HG03354 (cell line): ENCODE results near the gene DESI1.
"Not testable (repeated sequence)": the region's sequence is repeated elsewhere in the genome, so short reads cannot be mapped to it uniquely, and the experiment has no call there.

Source experiments
- ATAC-seq: cut with Tn5 transposase; IDR thresholded peaks from one replicate; pipeline ENCODE4 v1.9.1; 2021; ENCODE audit warnings: mild to moderate bottlenecking; ENCODE audit not compliant: unreplicated experiment, poor library complexity, severe bottlenecking

The DESI1 gene

DNA sequence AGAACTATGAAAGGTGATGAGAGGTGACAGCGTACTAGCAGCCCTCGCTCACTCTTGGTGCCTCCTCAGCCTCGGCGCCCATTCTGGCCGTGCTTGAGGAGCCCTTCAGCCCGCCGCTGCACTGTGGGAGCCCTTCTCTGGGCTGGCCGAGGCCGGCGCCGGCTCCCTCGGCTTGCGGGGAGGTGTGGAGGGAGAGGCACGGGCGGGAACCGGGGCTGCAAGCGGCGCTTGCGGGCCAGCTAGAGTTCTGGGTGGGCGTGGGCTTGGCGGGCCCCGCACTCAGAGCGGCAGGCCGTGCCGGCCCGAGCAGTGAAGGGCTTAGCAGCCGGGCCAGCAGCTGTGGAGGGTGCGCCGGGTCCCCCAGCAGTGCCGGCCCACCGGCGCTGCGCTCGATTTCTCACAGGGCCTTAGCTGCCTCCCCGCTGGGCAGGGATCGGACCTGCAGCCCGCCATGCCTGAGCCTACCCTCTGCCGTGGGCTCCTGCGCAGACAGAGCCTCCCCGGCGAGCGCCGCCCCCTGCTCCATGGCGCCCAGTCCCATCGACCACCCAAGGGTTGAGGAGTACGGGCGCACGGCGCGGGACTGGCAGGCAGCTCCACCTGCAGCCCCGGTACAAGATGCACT, 27.4 kb downstream of the DESI1 start:
- ATAC-seq: not testable (repeated sequence)

- ATAC-seq: peak; percentile 92
These were observed 31.2 kb downstream of the DESI1 start, which contains the start of gene PMM1 for GRCh38 chr22:41589391-41590241. TSS of gene PMM1 (minus strand) at chr22:41589840. CDS start at chr22:41589805, 35 bp downstream.

GRCh38 chr22:41587347-41587723, 33.5 kb downstream of the DESI1 start:
- no peak for ATAC-seq

- ATAC-seq: no peak
These were observed 34.9 kb downstream of the DESI1 start for GRCh38 chr22:41585898-41586297.

DNA sequence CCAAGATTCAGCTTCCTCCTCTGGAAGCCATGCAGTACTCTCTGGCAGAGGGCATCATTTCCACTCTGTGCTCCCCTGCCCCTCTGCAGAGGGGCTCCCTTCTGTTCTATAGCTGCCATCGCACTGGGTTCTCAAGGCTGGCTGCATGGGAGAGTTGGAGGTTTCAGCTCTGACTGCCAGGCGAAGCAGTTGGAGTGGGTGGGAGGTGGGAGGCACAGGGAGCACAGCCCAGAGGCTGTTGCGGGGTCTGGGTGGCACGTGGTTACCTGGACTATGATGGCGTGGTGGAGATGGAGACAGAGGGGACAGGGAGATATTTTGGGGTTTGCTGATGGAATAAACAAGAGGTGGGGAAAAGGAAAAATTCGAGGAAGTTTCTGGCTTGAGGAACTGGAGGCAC, 36.0 kb downstream of the DESI1 start:
- no peak for ATAC-seq

GRCh38 chr22:41582694-41583093, 38.1 kb downstream of the DESI1 start:
- no peak for ATAC-seq

DNA sequence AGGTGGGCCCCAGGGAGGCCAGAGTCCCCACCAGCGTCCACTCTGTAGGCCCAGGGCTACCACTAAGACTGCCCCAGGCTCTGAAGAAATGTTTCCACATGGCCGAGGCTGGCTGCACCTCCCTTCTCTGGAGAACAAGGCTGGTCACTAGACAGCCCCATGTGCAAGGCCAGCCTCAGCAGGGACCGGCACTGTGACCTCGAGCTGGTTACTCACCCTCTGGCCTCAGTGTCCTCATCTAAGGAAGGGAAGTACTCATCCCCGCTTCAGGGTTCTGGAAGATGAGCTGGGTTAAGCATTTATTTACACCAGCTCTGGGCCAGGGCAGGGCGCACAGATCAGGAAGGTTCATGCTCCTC, 40.9 kb downstream of the DESI1 start:
- ATAC-seq: no peak

- ATAC-seq: no peak
These were observed 41.4 kb downstream of the DESI1 start for GRCh38 chr22:41579297-41579996.

DNA sequence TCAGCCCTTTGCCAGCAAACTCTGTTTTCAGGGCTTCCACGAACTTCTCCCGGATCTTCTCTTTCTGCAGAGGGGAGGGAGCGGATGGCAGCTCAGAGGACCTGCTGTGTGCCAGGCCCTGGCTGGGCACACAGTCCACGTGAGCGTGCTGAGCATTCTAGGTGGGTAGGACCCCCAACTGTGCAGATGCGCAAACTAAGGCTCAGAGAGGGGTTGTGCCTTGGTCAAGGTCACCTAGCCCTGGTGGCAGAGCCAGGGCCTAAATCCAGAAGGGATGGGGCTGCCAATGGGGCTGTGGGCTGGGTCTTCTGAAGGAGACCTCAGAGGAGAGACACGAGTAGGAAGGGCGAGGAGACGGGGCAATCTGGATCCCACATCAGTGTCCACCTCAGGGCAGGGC, 42.0 kb downstream of the DESI1 start:
- ATAC-seq: no peak

DNA sequence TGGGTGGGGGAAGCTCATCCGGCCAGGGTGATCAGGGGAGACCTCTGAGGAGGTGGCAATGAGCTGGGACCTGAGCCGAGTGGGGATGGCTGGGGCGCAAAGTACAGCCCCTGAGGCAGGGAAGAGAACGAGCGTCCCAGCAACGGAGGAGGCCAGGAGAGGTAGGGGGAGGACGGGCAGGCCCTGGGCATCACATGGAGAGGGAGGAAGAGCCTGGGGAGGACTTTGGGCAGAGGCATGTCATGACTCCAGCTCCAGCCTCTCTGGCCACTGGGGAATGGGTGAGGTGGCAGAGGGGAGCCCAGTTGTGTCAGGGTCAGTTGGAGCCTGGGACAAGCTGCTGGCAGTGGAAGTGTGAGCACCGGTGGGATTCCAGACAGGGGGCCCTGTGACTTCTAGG, 42.7 kb downstream of the DESI1 start:
- no peak for ATAC-seq

- ATAC-seq: no peak
These were observed 44.0 kb downstream of the DESI1 start for GRCh38 chr22:41576877-41577276.

- no peak for ATAC-seq
These were observed 45.3 kb downstream of the DESI1 start for GRCh38 chr22:41575533-41575932.

DNA sequence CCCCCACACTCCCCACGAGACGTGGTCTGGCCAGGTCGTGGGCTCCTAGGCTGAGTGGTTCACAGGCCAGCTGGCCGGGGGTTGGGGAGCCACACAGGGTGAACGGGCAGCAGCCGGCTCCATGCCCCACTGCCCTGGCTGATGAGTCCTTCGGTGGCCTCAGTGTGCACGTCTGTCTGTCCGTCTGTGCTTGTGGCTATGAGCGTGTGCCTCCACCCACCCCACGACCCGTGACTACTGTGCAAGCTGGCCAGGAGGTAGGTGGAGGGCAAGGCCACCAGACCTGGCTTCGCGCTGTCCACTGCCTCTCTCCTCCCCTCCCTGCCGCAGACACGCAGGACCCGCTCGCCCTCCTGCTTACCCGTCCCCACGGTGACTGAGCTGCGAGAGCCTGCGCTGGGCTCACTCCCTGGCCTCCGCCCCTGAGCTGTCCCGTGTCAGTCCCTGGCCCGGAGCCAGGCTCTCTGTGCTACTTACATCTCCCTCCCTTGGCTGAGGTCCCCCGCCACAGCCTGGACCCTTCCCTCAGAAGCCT, 45.9 kb downstream of the DESI1 start:
- ATAC-seq: no peak

- no peak for ATAC-seq
These were observed 47.2 kb downstream of the DESI1 start for GRCh38 chr22:41573677-41574076.

- not testable (repeated sequence) for ATAC-seq
These were observed 48.5 kb downstream of the DESI1 start for GRCh38 chr22:41572305-41572704.

- no peak for ATAC-seq
These were observed 49.1 kb downstream of the DESI1 start for GRCh38 chr22:41571786-41572185.

- ATAC-seq: no peak
These were observed 50.6 kb downstream of the DESI1 start for GRCh38 chr22:41570221-41570620.

DNA sequence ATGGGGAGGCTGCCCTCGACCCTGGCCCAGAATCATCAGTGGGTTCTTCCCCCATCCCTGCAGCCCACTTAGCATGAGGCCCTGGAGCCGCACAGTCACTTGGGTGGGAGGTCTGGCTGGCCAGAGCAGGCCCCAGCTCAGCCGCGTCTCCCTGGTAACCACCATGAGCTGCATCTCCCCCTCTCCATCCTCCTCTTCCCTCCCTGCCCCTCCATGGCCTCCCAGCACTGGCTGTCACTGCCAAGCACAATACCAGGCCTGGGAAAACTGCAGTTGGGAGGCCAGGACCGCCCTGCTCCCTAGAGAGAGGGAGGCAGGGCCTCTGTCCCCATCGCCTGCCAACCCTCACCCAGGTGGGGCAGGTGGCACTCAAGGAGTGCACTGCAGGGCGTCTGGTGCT, 52.0 kb downstream of the DESI1 start:
- no peak for ATAC-seq

DNA sequence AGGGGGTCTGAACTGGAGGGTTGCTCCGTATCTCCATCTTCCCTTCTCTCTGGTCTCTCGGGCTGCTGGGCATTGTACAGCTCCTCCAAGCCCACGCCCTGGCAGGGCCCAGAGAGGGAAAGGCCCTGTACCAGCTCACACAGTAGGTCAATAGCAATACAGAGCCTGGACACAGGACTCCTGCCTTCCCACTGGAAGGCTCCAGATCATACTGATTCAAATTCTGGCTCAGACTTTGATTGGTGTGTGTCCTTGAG, 53.4 kb downstream of the DESI1 start:
- ATAC-seq: no peak

- ATAC-seq: no peak
These were observed 55.3 kb downstream of the DESI1 start for GRCh38 chr22:41565403-41566054.
